ENCODE data around the gene SHKBP1. TPM values are rescaled to one million over a fixed set of nuclear protein-coding genes. Genes with fewer than 3 reads are reported as not detected.

Gene SHKBP1
- total and polyA plus RNA-seq, 2 of the 4 experiments (the other 2 are of a cell fraction): 15.6 to 94.0 TPM

GRCh38 chr19:40596608-40597328, 20.1 kb downstream of the SHKBP1 start:
- Histone ChIP-seq H3K4ac (ENCODE audit: low read depth, low read length) (peak overlapping the region; percentile 11; the same call in 1 of the 2 replicates), H2BK15ac (ENCODE audit: low read depth, low read length) (no peak overlapping the region), H4K5ac (ENCODE audit: low read depth, low read length) (no peak overlapping the region), H3K27ac (ENCODE audit: insufficient read depth, low read length) (peak overlapping the region; percentile 26; the same call in 1 of the 2 replicates), H2BK120ac (ENCODE audit: low read depth, low read length) (no peak overlapping the region), H3K36me3 (ENCODE audit: control insufficient read depth, insufficient read depth, low read length) (no peaks in the 10 kb centered on the region), H3K4me1 (ENCODE audit: control insufficient read depth, insufficient read depth, low read length) (peaks cover 8% of the 10 kb centered on the region), H3K4me2 (ENCODE audit: low read depth, low read length) (peak overlapping the region; percentile 96), H2BK5ac (ENCODE audit: low read depth, low read length, poor library complexity, severe bottlenecking) (no peak overlapping the region), H3K14ac (replicated peaks; ENCODE audit: low read depth, low read length) (no peak overlapping the region), H3K9ac (ENCODE audit: low read depth, low read length) (peak overlapping the region; percentile 61; the same call in 1 of the 2 replicates), H3K18ac (ENCODE audit: low read depth, low read length) (no peak overlapping the region; the same call in 1 of the 2 replicates), H3K4me3 (ENCODE audit: insufficient read depth, low read depth, low read length) (peak overlapping the region; percentile 50), H3K56ac (ENCODE audit: extremely low read depth, insufficient read depth, low read length) (no peak overlapping the region), H2AK9ac (replicated peaks; ENCODE audit: low read depth, low read length, poor library complexity) (peak overlapping the region; percentile 66), H4K20me1 (ENCODE audit: insufficient read depth, low read length) (peaks cover 9% of the 10 kb centered on the region; the same call in 1 of the 2 replicates), H4K8ac (ENCODE audit: low read depth in 2 of 2, low read length in 2 of 2) (no peak overlapping the region), H3K9me1 (ENCODE audit: insufficient read depth, low read length) (no peaks in the 10 kb centered on the region), H3K79me1 (ENCODE audit: low read depth in 1 of 2, low read length in 2 of 2) (peaks cover 0 to 6% of the 10 kb centered on the region in 2 experiments; a peak in 3 of 4 replicates), H2BK20ac (ENCODE audit: low read depth, low read length) (no peak overlapping the region), H2AFZ (replicated peaks; ENCODE audit: low read length, poor library complexity) (peak overlapping the region; percentile 88), H4K91ac (ENCODE audit: insufficient read depth, low read depth, low read length) (no peak overlapping the region), H2AK5ac (ENCODE audit: low read depth, low read length) (0 out of 2 replicates have a peak overlapping the region, but pooled peaks have one; percentile 13), H3K27me3 (ENCODE audit: control insufficient read depth, insufficient read depth, low read length) (no peaks in the 10 kb centered on the region), H3K9me3 (ENCODE audit: control insufficient read depth, insufficient read depth, low read length) (no peaks in the 10 kb centered on the region), H3K23ac (ENCODE audit: low read depth, low read length) (no peak overlapping the region)
- BruUV-seq (replicated peaks): no TSS peak
- 4% methylated on average over 13 of the region's 53 CpGs; no CpG with 5 or more reads in 1 of the 2 experiments for WGBS, 2 experiments (ENCODE audit: extremely low coverage in 2 of 2, insufficient read length in 1 of 2)
- ChIA-PET POLR2A (ENCODE audit: unreplicated experiment) (no interaction called here), CTCF (no interaction called here)
- peak; percentile 51 for ATAC-seq (ENCODE audit: low read depth)
- in situ Hi-C loops (cut with MboI; ENCODE audit: low sequenced_read_pairs) (loop anchor here (5.0 kb wide), 1 partner anchor 59 kb away; no protein-coding TSS in a partner anchor), dilution Hi-C loops (cut with HindIII; ENCODE audit: low sequenced_read_pairs, unreplicated experiment) (no loop called here), intact Hi-C loops (cut with micrococcal nuclease) (loop anchor here (5.0 to 10.0 kb wide), 3 partner anchors 154 to 462 kb away; partner anchors contain the start of genes C19orf47, PLD3 and SERTAD3)
- DNase-seq: peak; percentile 59
- no peak for TF ChIP-seq CHD1 (IDR thresholded peaks at IDR 0.05; ENCODE audit: low read depth, low read length)
- TF ChIP-seq, protein P1, sequence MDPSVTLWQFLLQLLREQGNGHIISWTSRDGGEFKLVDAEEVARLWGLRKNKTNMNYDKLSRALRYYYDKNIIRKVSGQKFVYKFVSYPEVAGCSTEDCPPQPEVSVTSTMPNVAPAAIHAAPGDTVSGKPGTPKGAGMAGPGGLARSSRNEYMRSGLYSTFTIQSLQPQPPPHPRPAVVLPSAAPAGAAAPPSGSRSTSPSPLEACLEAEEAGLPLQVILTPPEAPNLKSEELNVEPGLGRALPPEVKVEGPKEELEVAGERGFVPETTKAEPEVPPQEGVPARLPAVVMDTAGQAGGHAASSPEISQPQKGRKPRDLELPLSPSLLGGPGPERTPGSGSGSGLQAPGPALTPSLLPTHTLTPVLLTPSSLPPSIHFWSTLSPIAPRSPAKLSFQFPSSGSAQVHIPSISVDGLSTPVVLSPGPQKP (IDR thresholded peaks at IDR 0.05; ENCODE audit: borderline replicate concordance, low read depth, low read length): no peak
- TF ChIP-seq POLR2A (IDR thresholded peaks at IDR 0.05; ENCODE audit: low read depth, low read length): peak; percentile 35; the same call in 1 of the 2 replicates

Measured in IMR-90 (cell line).